GM18907 (cell line): ENCODE data around the gene SH3BP2.

Source experiments
- ATAC-seq: cut with Tn5 transposase; IDR thresholded peaks from one replicate; pipeline ENCODE4 v1.9.1; 2021; ENCODE audit warnings: mild to moderate bottlenecking, moderate library complexity; ENCODE audit not compliant: unreplicated experiment

SH3BP2 gene

GRCh38 chr4:2792711-2793585, at the start of gene SH3BP2:
TSS of gene SH3BP2 (plus strand) at chr4:2793085. CDS start at chr4:2820618, 27,533 bp downstream.
- ATAC-seq = no peak

GRCh38 chr4:2743518-2744445, 49.1 kb upstream of the SH3BP2 start:
- ATAC-seq = no peak

DNA sequence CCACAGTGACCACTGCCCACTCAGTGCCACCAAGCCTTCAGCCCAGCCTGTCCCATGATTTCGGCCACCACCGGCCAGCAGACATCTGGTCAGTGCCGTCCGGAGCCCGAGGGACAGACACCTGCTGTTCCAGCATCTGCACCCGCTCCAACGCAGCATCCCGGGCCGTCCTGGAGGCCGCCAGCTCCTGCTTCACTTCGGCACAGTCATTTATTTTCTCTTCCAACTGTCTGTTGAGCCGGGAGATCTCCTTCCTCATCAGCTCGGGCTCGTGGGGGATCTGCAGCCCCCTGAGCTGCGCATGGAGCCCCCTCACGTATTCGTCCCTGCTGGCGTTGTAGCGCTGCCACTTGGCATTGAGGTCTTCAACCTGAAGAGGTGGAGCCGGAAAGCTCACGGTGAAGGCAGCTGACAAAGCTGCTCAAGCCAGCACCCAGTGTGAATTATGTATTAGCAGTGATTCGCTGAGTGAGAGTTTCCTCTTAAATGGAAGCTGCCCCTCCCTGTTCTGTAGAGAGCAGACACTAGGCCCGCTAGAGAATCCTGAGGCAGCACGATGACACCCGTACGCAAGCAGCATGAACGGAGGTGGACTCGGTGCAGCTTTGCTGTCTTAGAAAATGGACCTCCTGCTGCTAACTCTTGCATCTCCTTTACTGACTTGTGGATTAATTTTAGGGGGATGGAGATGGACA, 48.2 kb upstream of the SH3BP2 start:
- ATAC-seq = no peak

GRCh38 chr4:2745516-2745915, 47.4 kb upstream of the SH3BP2 start:
- ATAC-seq = no peak

GRCh38 chr4:2745981-2746806, 46.7 kb upstream of the SH3BP2 start:
- ATAC-seq = peak; percentile 86

- no peak for ATAC-seq
Measured at GRCh38 chr4:2746891-2747695, 45.8 kb upstream of the SH3BP2 start.

DNA sequence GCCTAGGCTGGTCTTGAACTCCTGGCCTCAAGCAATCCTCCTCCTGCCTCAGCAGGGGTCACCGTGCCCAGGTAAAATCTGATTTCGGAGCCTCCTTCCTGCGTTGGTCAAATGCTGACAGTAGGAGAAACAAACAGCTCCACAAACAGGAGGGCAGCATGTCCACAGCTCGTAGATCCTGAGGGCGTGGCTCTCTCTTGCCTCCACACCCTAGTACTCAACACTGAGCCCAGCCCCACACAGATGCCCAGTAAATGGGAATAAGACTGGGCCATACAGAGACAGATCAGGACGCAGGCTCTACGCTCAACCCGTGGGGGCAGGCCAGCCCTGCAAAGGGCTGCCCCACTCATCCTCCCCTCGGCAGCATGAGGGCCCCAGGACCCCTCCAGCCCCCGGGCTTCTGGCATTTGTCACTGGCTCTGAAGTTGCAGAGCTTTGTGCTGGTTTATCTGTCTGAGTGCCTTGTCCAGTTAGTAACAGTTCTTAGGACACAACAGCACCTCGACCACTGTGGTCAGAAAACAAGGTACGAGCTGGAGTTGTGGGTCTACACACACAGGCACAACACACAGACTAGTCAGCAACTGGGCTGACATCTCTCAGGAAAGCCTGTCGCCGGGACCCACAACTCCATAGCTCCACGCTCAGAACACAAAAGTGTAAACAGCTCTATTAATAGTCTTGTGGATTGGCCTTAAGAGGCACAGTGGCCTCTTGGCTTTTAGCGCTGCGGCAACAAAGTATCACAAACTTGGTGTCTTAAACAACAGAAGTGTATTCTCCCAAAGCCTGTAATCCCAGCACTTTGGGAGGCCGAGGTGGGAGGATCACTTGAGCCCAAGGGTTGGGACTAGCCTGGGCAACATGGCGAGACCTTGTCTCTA, 41.9 kb upstream of the SH3BP2 start:
- no peak for ATAC-seq

DNA sequence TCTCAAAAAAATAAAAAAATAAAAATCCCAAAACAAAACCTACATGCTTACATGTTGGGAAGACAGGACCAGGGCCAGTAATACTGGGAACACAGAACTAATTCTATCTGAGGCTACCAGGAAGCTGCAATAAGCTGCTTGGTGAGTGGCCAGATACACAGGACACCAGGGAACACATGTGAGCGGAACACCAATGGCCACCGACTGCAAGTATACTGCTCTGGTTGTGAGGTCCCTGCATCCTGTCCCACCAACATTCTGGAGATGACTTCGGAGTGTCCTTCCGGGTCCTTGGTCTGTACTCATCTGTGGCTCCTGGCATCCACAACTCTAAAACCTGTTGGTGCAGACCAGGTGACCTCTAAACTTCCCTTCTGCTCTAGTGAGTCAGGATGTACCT, 39.4 kb upstream of the SH3BP2 start:
- no peak for ATAC-seq

DNA sequence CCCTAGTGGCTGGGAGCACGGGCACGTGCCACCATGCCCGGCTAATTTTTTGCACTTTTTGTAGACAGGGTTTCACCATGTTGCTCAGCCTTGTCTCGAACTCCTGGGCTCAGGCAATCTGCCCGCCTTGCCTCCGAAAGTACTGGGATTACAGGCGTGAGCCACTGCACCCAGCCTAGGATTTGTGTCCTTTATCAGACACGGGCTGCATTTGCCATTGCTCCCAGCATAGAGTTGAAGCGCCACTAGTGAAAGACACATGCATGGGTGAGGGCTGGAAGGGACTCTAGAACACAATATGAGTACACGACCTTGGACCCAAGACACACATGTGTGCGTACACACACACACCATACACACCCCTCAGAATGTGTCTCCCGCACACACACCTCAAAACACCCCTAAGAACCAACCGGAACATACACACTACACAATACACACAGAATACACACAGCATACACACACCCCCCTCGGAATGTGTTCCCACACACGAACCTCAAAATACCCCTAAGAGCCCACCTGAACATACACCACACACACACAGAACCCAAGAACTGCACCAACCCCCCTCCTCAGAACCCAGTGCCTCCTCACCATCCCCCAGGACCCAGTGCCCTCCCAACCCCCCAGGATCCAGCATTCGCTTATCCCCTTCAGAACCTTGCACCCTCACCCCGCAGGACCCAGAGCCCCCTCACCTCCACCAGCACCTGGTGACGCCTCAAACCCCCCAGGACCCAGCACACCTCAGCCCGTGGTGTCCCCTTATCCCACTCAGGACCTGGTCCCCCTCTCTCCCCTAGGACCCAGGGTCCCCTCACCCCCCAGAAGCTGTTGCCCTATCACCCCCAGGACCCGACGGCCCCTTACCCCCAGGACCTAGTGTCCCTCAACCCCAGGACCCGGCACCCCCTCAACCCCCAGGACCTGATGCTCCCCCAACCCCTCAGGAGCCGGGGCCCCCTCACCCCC, 37.8 kb upstream of the SH3BP2 start:
- ATAC-seq = no peak

GRCh38 chr4:2755821-2756690, 36.8 kb upstream of the SH3BP2 start, which contains the start of gene TNIP2:
TSS of gene TNIP2 (minus strand) at chr4:2756336. CDS start at chr4:2756289, 47 bp downstream.
- peak; percentile 62 for ATAC-seq

DNA sequence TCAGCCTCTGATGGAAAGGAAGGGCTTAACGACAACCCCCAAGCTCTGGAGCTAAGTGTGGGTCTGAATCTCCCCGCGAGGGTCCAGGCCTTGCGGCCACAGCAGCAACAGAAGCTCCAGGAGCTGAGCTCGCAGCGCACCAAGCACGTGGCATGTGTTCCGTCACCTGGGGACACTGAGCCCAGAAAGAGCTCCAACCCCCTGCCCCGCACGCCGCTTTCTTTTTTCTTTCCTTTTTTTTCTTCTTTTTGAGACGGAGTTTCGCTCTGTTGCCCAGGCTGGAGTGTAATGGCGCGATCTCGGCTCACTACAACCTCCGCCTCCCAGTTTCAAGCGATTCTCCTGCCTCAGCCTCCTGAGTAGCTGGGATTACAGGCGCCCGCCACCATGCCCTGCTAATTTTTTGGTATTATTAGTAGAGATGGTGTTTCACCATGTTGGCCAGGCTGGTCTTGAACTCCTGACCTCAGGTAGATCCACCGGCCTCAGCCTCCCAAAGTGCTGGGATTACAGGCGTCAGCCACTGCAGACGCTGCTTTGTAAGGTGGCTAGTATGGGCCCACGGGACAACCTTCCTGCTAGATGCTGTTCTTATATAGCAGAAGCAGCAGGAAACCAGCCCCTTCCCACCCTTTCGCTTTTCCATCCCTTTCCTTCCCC, 36.1 kb upstream of the SH3BP2 start:
- peak; percentile 8 for ATAC-seq

DNA sequence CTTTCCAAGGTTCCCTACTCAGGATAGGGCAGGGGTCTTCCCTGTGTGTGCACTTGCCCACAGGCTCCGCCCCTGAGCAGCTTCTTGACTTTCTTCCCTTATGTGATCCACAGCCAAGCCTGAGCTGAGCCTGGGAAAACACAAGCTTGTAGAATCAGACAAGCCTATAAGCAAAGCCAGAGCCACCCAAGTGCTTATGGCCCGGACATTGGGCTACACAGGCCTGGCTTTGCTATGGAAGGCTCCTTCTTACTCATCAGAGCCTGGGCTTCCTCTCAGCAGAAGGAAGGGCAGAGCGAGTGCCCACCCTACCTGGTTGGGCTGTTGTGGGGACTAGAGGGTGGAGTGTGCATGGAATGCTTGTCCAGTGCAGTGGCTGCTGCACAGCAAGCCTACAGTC, 35.5 kb upstream of the SH3BP2 start:
- ATAC-seq = no peak

DNA sequence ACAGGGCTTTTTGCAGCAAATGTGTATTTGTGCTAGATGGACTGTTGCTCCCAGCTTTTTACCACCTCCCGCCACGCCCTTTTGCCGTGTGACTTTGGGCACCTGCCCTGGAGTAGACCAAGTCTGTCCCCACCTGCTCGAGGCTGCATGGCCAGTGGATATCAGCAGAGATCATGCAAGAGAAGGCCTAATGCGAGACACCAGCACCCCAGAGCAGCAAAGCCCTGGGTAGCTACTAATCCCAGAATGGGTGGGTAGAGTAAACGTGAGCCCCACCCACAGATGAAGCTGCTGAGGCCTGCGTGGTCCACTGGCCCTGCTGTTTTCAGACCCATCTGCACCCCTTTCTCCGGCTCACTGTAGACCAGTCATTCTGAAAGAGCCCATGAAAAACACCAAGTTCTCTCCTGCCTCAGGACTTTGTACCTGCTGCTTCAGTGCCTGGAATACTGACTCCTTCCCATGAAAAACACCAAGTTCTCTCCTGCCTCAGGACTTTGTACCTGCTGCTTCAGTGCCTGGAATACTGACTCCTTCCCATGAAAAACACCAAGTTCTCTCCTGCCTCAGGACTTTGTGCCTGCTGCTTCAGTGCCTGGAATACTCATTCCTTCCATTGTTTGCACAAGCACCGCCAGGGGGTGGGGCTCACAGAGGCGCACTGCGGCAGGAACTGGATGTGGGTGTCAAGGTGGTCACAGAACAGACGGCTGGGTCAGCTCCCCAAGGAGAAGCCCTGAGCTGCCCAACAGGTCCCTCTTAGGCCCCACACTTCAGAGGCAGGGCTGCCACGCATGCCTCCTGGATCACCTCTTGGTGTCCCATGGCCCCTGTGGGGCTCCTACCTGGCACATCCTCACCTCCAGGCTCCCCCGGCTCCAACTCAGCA, 31.6 kb upstream of the SH3BP2 start:
- ATAC-seq = no peak

GRCh38 chr4:2762048-2762447, 30.8 kb upstream of the SH3BP2 start:
- no peak for ATAC-seq
